Progenitor cell of endocrine pancreas (in vitro differentiated cells): ENCODE measurements around the gene PLXNA2. TPM values are rescaled to one million over a fixed set of nuclear protein-coding genes. Genes with fewer than 3 reads are reported as not detected.

Source experiments
- DNase-seq: peaks from one replicate; pipeline ENCODE4 v3.0.0; 2021; ENCODE audit warnings: low spot score; ENCODE audit not compliant: unreplicated experiment
- H3K27ac Mint-ChIP-seq: 2 replicates; pipeline ENCODE4 v1.8.0; 2021; ENCODE audit warnings: mild to moderate bottlenecking, moderate library complexity, mixed read lengths
- H3K27me3 Mint-ChIP-seq: 2 replicates; pipeline ENCODE4 v1.8.0; 2021; ENCODE audit warnings: mixed read lengths
- H3K36me3 Mint-ChIP-seq: 2 replicates; pipeline ENCODE4 v1.8.0; 2022; ENCODE audit warnings: mixed read lengths; ENCODE audit not compliant: insufficient read depth
- H3K4me1 Mint-ChIP-seq: 2 replicates; pipeline ENCODE4 v1.8.0; 2021; ENCODE audit warnings: low read depth, mixed read lengths
- H3K4me3 Mint-ChIP-seq: 2 replicates; pipeline ENCODE4 v1.8.0; 2021; ENCODE audit warnings: low read depth, mild to moderate bottlenecking, moderate library complexity, mixed read lengths
- H3K9me3 Mint-ChIP-seq: 2 replicates; pipeline ENCODE4 v1.8.0; 2021; ENCODE audit warnings: low read depth, mixed read lengths
- CTCF ChIP-seq: fragments of 200-600 bp; sonication (generic); IDR thresholded peaks from one replicate; pipeline ENCODE4 v1.5.0; 2021; ENCODE audit warnings: antibody characterized with exemption, mild to moderate bottlenecking; ENCODE audit not compliant: unreplicated experiment
- total RNA-seq: library from RNA; stranded (reverse); gene quantifications from 2 replicates; pipeline ENCODE4 v1.2.1, GENCODE V29; 2021

The PLXNA2 gene
- total RNA-seq, 1 donor from 2014 or later, result 34.9 TPM

DNA sequence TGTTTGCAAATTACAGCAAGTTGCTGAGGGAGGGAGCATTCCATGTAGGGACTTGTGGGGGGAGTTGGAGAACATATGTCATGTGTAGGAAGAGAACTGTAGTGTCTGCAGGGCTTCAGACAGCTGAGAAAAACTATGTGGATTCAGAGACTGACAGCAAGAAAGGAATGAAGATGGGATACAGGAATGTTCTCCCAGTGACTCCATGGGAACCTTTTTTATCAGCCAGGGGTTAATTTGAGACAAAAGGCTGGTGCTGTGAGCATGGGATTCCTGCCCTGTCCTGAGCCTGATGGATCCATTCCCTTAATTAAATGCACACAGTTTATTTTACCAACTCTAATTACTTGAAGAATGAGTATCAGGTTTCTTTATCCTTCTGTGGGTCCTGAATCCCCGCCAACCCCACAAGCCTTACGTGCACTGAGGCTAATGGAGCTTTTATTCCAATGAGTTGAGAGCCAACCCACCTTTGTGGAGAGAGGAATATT lies 26.5 kb upstream of the PLXNA2 start:
- no peak overlapping the region for H3K4me3 Mint-ChIP-seq
- H3K36me3 Mint-ChIP-seq, result no peaks in the 10 kb centered on the region
- H3K27me3 Mint-ChIP-seq, result peaks cover 48% of the 10 kb centered on the region
- DNase-seq, result no peak
- TF ChIP-seq CTCF, result no peak
- no peak overlapping the region for H3K27ac Mint-ChIP-seq
- peaks cover 6% of the 10 kb centered on the region for H3K4me1 Mint-ChIP-seq
- H3K9me3 Mint-ChIP-seq, result no peaks in the 10 kb centered on the region

DNA sequence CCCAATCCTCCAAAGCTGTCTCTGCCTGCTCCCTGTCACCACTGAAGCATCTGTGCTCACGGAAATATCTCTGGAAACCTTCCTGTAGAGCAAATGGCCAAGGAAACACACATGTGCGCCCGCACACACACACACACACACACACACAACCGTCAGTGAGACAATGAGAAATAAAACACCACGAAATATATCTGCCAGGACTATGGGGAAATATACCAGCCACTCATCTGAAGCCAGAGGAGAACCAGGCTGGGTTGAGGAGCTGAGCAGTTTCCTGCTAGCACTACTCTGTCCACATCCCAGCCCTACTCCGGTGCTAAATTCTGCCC lies 25.1 kb upstream of the PLXNA2 start:
- Mint-ChIP-seq H3K9me3 (no peaks in the 10 kb centered on the region), H3K4me1 (peaks cover 9% of the 10 kb centered on the region), H3K27me3 (peaks cover 48% of the 10 kb centered on the region), H3K36me3 (no peaks in the 10 kb centered on the region), H3K4me3 (no peak overlapping the region), H3K27ac (no peak overlapping the region)
- DNase-seq, result no peak
- no peak for TF ChIP-seq CTCF

DNA sequence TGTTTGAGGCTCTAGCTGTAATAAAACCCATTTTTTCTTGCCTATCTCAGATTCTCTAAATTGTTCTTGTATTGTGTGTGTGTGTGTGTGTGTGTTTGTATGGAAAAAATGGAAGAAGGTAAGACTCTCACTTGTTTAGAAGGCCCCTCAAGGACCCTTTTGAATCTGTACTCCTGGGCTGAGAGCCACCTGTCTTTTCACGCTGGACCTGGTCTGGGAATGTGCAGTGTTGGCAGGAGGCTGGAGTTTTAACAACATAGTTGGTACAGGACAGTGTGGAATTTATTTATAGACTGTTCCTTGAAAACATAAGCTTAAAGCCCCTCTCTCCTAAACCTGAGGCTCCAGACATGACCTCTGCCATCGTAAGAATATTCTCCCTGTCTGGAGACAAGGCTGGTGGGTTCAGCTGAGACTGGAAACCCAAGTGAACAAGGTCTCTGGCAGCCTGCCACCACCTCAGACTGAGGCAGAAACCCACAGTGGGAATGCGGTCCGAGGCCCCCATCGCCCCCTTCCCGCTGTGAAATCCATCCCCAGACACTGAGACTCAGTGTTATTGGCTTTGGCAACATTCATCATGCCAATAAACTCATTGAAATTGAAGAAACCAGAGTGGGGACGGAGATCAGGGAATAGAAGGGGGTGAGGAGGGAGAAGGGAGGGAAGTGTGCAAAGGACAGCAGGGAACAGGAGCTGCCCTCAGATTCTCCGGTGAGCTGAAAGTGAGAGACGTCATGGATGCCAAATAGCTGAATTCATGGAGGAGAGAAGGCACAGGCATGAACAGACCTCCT lies 24.6 kb upstream of the PLXNA2 start:
- peaks cover 48% of the 10 kb centered on the region for H3K27me3 Mint-ChIP-seq
- H3K4me3 Mint-ChIP-seq, result no peak overlapping the region
- no peak overlapping the region for H3K27ac Mint-ChIP-seq
- peaks cover 9% of the 10 kb centered on the region for H3K4me1 Mint-ChIP-seq
- no peaks in the 10 kb centered on the region for H3K9me3 Mint-ChIP-seq
- H3K36me3 Mint-ChIP-seq, result no peaks in the 10 kb centered on the region
- no peak for TF ChIP-seq CTCF
- no peak for DNase-seq

- Mint-ChIP-seq H3K4me3 (no peak overlapping the region), H3K9me3 (no peaks in the 10 kb centered on the region), H3K4me1 (peaks cover 5% of the 10 kb centered on the region), H3K36me3 (no peaks in the 10 kb centered on the region), H3K27me3 (peaks cover 44% of the 10 kb centered on the region), H3K27ac (no peak overlapping the region)
- no peak for DNase-seq
- TF ChIP-seq CTCF, result no peak
Measured at GRCh38 chr1:208265525-208265924, 21.3 kb upstream of the PLXNA2 start.

DNA sequence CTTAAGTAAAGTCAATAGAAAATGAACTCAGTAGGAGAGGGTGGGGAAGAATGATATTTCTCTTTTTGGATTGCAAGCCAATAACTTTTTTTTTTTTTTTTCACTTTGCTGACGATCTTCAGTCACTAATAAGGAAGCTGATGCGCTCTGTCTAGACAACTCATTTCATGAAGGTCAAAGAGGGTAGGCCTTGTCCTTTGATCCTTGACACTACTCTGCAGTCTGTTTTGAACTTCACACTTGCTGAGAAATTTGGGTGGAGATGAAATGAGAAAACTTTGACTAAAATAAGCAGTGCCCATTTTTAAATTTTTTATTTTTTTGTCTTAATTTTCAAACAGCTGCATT lies 20.9 kb upstream of the PLXNA2 start:
- H3K4me1 Mint-ChIP-seq, result peaks cover 4% of the 10 kb centered on the region
- DNase-seq, result no peak
- no peak overlapping the region for H3K4me3 Mint-ChIP-seq
- H3K27me3 Mint-ChIP-seq, result peaks cover 40% of the 10 kb centered on the region
- TF ChIP-seq CTCF, result no peak
- H3K27ac Mint-ChIP-seq, result no peak overlapping the region
- no peaks in the 10 kb centered on the region for H3K36me3 Mint-ChIP-seq
- no peaks in the 10 kb centered on the region for H3K9me3 Mint-ChIP-seq
